HG03139 (cell line): ENCODE results near the gene SMAD1.

Experiments
- ATAC-seq: cut with Tn5 transposase; IDR thresholded peaks from one replicate; pipeline ENCODE4 v1.9.1; 2021; ENCODE audit not compliant: unreplicated experiment

The SMAD1 gene

GRCh38 chr4:145488310-145488709 lies 6.7 kb downstream of the SMAD1 start:
- ATAC-seq = no peak

DNA sequence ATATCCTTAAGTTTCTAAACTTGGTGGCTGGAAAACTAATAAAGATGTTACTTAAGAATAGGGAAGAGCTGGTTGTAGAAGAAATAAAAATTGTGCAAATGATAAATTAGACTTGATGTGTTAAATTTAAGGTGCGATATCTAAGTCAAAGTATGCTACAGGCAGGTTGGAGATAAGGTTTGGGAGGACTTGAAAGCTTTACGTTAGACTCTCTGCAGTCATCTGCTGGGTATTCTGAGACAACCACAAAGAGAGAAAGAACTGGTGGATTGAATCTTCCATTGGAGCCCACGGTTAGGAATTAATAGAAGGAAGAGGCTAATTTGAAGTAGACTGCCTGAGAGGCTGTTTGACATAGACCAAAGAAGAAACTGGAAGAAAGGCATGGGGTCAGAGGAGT lies 7.9 kb downstream of the SMAD1 start:
- no peak for ATAC-seq

DNA sequence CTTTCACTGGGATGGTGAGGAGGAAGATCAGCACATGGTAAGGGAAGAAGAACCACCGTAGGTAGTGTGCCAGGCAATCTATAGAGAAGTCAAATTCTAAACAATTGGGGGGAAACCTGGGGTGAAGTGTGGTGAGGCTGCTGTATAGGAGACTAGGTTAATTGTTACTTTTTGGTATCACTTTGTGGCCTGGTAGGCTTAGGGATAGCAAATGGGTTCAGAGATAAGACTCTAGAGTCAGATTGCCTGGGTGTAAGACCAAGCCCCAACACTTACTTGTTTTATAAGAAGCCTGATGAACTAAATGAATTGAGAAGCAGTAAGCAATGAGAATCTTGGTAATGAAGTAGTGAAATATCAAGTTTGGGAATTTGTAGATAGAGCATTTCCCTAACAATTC lies 8.7 kb downstream of the SMAD1 start:
- no peak for ATAC-seq

DNA sequence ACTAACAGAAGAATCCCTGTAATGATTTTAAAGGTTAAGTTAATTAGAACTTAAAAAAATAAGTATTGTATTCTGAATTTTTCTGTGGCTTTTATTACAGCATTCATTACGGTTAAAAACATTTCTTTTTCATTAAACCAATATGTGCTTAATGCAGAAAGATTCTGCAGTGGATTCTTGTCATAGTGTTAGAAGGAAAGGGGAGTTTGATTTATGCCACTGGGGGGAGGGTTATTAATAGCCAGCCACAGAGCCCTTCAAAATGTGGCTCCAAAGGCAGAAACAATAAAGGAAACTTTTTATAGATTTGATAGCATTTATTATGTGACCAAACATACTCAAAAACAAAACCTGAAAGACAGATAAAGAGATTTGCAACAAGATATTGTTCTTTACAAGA lies 9.1 kb downstream of the SMAD1 start:
- no peak for ATAC-seq

DNA sequence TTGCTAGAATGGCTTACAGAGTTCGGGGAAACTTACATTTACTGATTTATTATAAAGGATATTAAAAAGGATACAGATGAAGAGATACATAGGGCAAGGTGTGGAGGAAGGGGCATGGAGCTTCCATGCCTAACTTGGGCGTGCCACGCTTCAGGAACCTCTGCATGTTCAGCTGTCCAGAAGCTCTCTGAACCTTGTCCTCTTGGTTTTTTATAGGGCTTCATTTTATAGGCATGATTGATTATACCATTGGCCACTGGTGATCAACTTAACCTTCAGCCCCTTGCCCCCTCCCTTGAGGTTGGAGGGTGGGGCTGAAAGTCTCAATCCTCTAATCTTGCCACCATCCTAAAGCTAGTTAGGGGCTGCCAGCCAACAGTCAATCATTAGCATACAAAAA lies 10.7 kb downstream of the SMAD1 start:
- no peak for ATAC-seq

DNA sequence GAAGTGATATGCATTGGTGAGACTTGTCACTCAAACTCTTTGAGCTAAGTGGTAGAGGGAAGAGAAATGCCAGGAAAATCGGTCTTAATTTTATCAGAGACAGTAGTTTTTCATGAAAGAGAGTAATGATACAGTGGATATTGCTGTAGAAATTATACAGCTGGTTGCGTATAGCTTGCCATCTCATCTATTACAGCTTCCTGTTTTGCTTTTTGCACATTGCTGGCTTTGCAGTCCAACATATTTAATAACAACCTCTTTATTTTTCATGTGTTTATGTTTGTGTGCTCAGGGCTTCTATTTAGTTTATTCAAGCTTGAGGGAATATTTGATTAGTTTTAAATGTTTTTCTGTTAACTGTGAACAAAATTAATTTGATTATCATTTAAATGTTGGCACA lies 11.5 kb downstream of the SMAD1 start:
- no peak for ATAC-seq

GRCh38 chr4:145494666-145495270 lies 13.1 kb downstream of the SMAD1 start:
- no peak for ATAC-seq

DNA sequence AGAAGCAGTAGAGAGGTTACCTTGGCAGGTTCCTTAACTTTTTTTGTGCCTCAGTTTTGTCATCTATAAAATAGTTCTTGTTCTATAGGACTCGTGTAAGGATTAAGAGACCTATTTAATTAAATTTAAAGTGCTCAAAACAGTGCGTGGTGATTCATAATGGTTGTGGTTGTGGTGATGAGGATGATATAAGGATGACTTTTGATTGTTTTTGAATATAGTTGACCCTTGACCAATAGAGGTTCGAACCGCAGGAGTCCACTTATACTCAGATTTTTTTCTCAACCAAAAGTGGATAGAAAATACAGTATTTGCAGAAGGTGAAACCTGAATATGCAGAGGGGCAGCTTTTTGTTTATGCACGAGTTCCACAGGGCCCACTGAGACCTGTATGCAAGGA lies 14.6 kb downstream of the SMAD1 start:
- no peak for ATAC-seq

GRCh38 chr4:145497199-145498149 lies 15.8 kb downstream of the SMAD1 start:
- ATAC-seq = no peak

- no peak for ATAC-seq
Observed at GRCh38 chr4:145498430-145498829, 16.8 kb downstream of the SMAD1 start.

GRCh38 chr4:145501051-145501660 lies 19.5 kb downstream of the SMAD1 start:
- no peak for ATAC-seq

DNA sequence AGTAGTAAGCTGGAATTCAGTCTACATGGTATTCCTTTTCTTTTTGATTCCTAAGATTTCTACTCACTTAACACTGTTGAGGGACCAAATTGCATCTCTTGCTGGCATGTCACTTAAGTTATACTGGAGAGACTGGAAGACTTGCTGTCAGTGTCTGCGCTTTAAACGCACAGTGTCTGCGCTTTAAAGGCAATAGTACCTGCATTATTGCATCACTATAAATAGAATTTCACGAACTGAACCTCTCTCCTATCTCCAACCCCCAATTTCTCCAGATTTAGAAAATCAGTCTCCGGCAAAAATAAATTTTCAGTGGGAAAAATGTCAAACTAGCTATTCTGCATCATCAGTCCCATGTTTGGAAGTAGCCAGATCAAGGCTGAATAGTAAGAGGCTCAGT lies 21.2 kb downstream of the SMAD1 start:
- ATAC-seq = no peak

DNA sequence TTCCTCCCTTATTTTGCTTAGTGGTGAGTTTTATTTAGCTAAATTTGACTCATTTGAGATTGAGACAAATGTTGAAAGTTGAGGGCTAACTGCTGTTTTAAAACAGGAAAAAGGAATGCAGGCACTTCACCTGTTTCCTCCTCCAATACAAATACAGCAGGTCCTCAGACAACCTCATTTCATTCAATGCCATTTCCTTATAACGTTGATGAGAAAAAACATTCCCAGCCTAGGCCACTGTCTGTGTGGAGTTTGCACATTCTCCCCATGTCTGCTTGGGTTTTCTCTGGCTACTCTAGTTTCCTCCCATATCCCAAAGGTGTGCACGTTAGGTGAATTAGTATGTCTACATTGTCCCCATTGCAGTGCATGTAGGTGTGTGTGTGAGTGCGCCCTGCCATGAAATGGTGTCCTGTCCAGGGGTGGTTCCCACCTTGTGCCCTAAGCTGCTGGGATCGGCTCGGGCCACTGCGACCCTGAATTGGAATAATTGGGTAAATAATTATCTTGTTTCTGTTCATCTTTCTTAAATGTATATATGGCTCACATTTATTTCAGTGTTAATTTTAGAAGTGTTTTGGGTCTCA lies 21.9 kb downstream of the SMAD1 start:
- ATAC-seq = no peak

- no peak for ATAC-seq
Observed at GRCh38 chr4:145505995-145506394, 24.3 kb downstream of the SMAD1 start.

- ATAC-seq = no peak
Observed at GRCh38 chr4:145507636-145508035, 26.0 kb downstream of the SMAD1 start.

- no peak for ATAC-seq
Observed at GRCh38 chr4:145511913-145512522, 30.4 kb downstream of the SMAD1 start.

- no peak for ATAC-seq
Observed at GRCh38 chr4:145513020-145513621, 31.5 kb downstream of the SMAD1 start.

- ATAC-seq = no peak
Observed at GRCh38 chr4:145520172-145520571, 38.5 kb downstream of the SMAD1 start.

- no peak for ATAC-seq
Observed at GRCh38 chr4:145521282-145521681, 39.6 kb downstream of the SMAD1 start.

DNA sequence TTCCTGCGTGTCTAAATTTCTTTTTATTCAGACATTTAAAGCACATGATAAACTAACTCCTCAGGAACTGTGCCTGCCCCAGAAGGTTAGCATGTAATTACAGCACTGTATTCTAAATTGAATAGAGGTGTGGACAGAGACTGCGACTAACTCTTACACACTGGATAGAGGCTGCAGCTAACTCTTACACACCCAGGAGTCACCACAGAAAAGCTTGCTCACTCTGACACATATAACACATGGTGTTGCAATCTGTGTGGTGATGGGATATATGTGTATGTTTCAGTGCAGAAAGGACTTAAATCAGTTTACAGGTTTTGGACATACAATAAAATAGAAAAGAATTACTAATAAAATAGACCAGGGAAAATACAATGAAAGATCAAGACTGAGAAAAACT lies 41.5 kb downstream of the SMAD1 start:
- ATAC-seq = no peak

- ATAC-seq = no peak
Observed at GRCh38 chr4:145524552-145524951, 42.9 kb downstream of the SMAD1 start.
